ENCODE measurements around the gene ATG7. TPM values are rescaled to one million over a fixed set of nuclear protein-coding genes. Genes with fewer than 3 reads are reported as not detected.

ATG7 gene
- polyA plus RNA-seq, 4 donors: 7.8 to 16.3 (median 11.6) TPM

GRCh38 chr3:11363715-11364114 is 91.5 kb downstream of the ATG7 start:
- no peak for FAIRE-seq

GRCh38 chr3:11364181-11364580 is 92.0 kb downstream of the ATG7 start:
- FAIRE-seq (no peak), DNase-seq (no peak)
- Histone ChIP-seq H3K27ac (ENCODE audit: low read depth in 1 of 3, low read length in 2 of 3) (no peak overlapping the region), H3K4me3 (ENCODE audit: low read depth in 1 of 3, low read length in 3 of 3) (no peak overlapping the region), H3K9me3 (ENCODE audit: control insufficient read depth in 2 of 2, insufficient read depth in 1 of 2, low read depth in 1 of 2, low read length in 1 of 2) (no peaks in the 10 kb centered on the region), H3K36me3 (ENCODE audit: control insufficient read depth in 3 of 3, insufficient read depth in 2 of 3, low read depth in 1 of 3, low read length in 3 of 3) (peaks cover 6 to 21% (median 15%) of the 10 kb centered on the region in 3 donors), H3K27me3 (ENCODE audit: control insufficient read depth in 3 of 3, insufficient read depth in 3 of 3, low read length in 3 of 3) (no peaks in the 10 kb centered on the region), H3K4me1 (ENCODE audit: control insufficient read depth in 3 of 3, insufficient read depth in 2 of 3, low read depth in 1 of 3, low read length in 2 of 3) (peaks cover 0 to 4% (median 3%) of the 10 kb centered on the region in 3 donors)
- 79 to 88% (median 85%) methylated on average over 2 of the region's 2 CpGs for WGBS, 3 donors

More at GRCh38 chr3:11363715-11364114, 91.5 kb downstream of the ATG7 start:
- no peak overlapping the region for H3K4me3 ChIP-seq (ENCODE audit: low read depth in 1 of 3, low read length in 3 of 3)
- no peak for DNase-seq
- H3K27ac ChIP-seq (ENCODE audit: low read depth in 1 of 3, low read length in 2 of 3): no peak overlapping the region
- no peaks in the 10 kb centered on the region for H3K27me3 ChIP-seq (ENCODE audit: control insufficient read depth in 3 of 3, insufficient read depth in 3 of 3, low read length in 3 of 3)
- H3K4me1 ChIP-seq (ENCODE audit: control insufficient read depth in 3 of 3, insufficient read depth in 2 of 3, low read depth in 1 of 3, low read length in 2 of 3): peaks cover 0 to 4% (median 3%) of the 10 kb centered on the region in 3 donors
- peaks cover 6 to 21% (median 15%) of the 10 kb centered on the region in 3 donors for H3K36me3 ChIP-seq (ENCODE audit: control insufficient read depth in 3 of 3, insufficient read depth in 2 of 3, low read depth in 1 of 3, low read length in 3 of 3)
- no peaks in the 10 kb centered on the region for H3K9me3 ChIP-seq (ENCODE audit: control insufficient read depth in 2 of 2, insufficient read depth in 1 of 2, low read depth in 1 of 2, low read length in 1 of 2)
- WGBS, 3 donors: 64 to 82% (median 72%) methylated on average over 2 of the region's 2 CpGs

- no peak for FAIRE-seq
Measured at GRCh38 chr3:11367143-11367693, 95.0 kb downstream of the ATG7 start.

GRCh38 chr3:11370191-11370590 is 98.0 kb downstream of the ATG7 start:
- no peak for FAIRE-seq
- no peak for DNase-seq
- no peak overlapping the region for H3K4me3 ChIP-seq (ENCODE audit: low read depth in 1 of 3, low read length in 3 of 3)
- no peaks in the 10 kb centered on the region for H3K27me3 ChIP-seq (ENCODE audit: control insufficient read depth in 3 of 3, insufficient read depth in 3 of 3, low read length in 3 of 3)
- H3K4me1 ChIP-seq (ENCODE audit: control insufficient read depth in 3 of 3, insufficient read depth in 2 of 3, low read depth in 1 of 3, low read length in 2 of 3): peaks cover 0 to 4% (median 3%) of the 10 kb centered on the region in 3 donors
- 70 to 96% (median 82%) methylated on average over 3 of the region's 3 CpGs for WGBS, 3 donors
- no peaks in the 10 kb centered on the region for H3K9me3 ChIP-seq (ENCODE audit: control insufficient read depth in 2 of 2, insufficient read depth in 1 of 2, low read depth in 1 of 2, low read length in 1 of 2)
- H3K36me3 ChIP-seq (ENCODE audit: control insufficient read depth in 3 of 3, insufficient read depth in 2 of 3, low read depth in 1 of 3, low read length in 3 of 3): peaks cover 0 to 9% (median 3%) of the 10 kb centered on the region in 3 donors
- no peak overlapping the region for H3K27ac ChIP-seq (ENCODE audit: low read depth in 1 of 3, low read length in 2 of 3)

More at GRCh38 chr3:11367143-11367693, 95.0 kb downstream of the ATG7 start:
- no peaks in the 10 kb centered on the region for H3K27me3 ChIP-seq (ENCODE audit: control insufficient read depth in 3 of 3, insufficient read depth in 3 of 3, low read length in 3 of 3)
- H3K4me1 ChIP-seq (ENCODE audit: control insufficient read depth in 3 of 3, insufficient read depth in 2 of 3, low read depth in 1 of 3, low read length in 2 of 3): peaks cover 0 to 4% (median 3%) of the 10 kb centered on the region in 3 donors
- DNase-seq: peak; percentile 5 to 36
- H3K27ac ChIP-seq (ENCODE audit: low read depth in 1 of 3, low read length in 2 of 3): peak overlapping the region in 2 of 3 donors; percentile 54 to 86
- H3K36me3 ChIP-seq (ENCODE audit: control insufficient read depth in 3 of 3, insufficient read depth in 2 of 3, low read depth in 1 of 3, low read length in 3 of 3): peaks cover 3 to 16% (median 15%) of the 10 kb centered on the region in 3 donors
- no peak overlapping the region for H3K4me3 ChIP-seq (ENCODE audit: low read depth in 1 of 3, low read length in 3 of 3)
- WGBS, 3 donors: 28 to 52% (median 41%) methylated on average over 2 of the region's 2 CpGs
- no peaks in the 10 kb centered on the region for H3K9me3 ChIP-seq (ENCODE audit: control insufficient read depth in 2 of 2, insufficient read depth in 1 of 2, low read depth in 1 of 2, low read length in 1 of 2)

GRCh38 chr3:11370966-11371365 is 98.8 kb downstream of the ATG7 start:
- peaks cover 0 to 7% (median 0%) of the 10 kb centered on the region in 3 donors for H3K36me3 ChIP-seq (ENCODE audit: control insufficient read depth in 3 of 3, insufficient read depth in 2 of 3, low read depth in 1 of 3, low read length in 3 of 3)
- 88 to 98% (median 93%) methylated on average over 4 of the region's 4 CpGs for WGBS, 3 donors
- FAIRE-seq (no peak), DNase-seq (no peak)
- H3K9me3 ChIP-seq (ENCODE audit: control insufficient read depth in 2 of 2, insufficient read depth in 1 of 2, low read depth in 1 of 2, low read length in 1 of 2): no peaks in the 10 kb centered on the region
- H3K4me3 ChIP-seq (ENCODE audit: low read depth in 1 of 3, low read length in 3 of 3): no peak overlapping the region
- peaks cover 0 to 4% (median 3%) of the 10 kb centered on the region in 3 donors for H3K4me1 ChIP-seq (ENCODE audit: control insufficient read depth in 3 of 3, insufficient read depth in 2 of 3, low read depth in 1 of 3, low read length in 2 of 3)
- no peaks in the 10 kb centered on the region for H3K27me3 ChIP-seq (ENCODE audit: control insufficient read depth in 3 of 3, insufficient read depth in 3 of 3, low read length in 3 of 3)
- H3K27ac ChIP-seq (ENCODE audit: low read depth in 1 of 3, low read length in 2 of 3): no peak overlapping the region

GRCh38 chr3:11371747-11372146 is 99.5 kb downstream of the ATG7 start:
- DNase-seq: no peak
- Histone ChIP-seq H3K4me3 (ENCODE audit: low read depth in 1 of 3, low read length in 3 of 3) (no peak overlapping the region), H3K36me3 (ENCODE audit: control insufficient read depth in 3 of 3, insufficient read depth in 2 of 3, low read depth in 1 of 3, low read length in 3 of 3) (peaks cover 0 to 7% (median 0%) of the 10 kb centered on the region in 3 donors), H3K27ac (ENCODE audit: low read depth in 1 of 3, low read length in 2 of 3) (no peak overlapping the region), H3K4me1 (ENCODE audit: control insufficient read depth in 3 of 3, insufficient read depth in 2 of 3, low read depth in 1 of 3, low read length in 2 of 3) (peaks cover 0 to 4% (median 3%) of the 10 kb centered on the region in 3 donors), H3K27me3 (ENCODE audit: control insufficient read depth in 3 of 3, insufficient read depth in 3 of 3, low read length in 3 of 3) (no peaks in the 10 kb centered on the region), H3K9me3 (ENCODE audit: control insufficient read depth in 2 of 2, insufficient read depth in 1 of 2, low read depth in 1 of 2, low read length in 1 of 2) (no peaks in the 10 kb centered on the region)
- FAIRE-seq: no peak
- 85 to 92% (median 90%) methylated on average over 10 of the region's 10 CpGs for WGBS, 3 donors

GRCh38 chr3:11373235-11373634 is 101.0 kb downstream of the ATG7 start:
- Histone ChIP-seq H3K36me3 (ENCODE audit: control insufficient read depth in 3 of 3, insufficient read depth in 2 of 3, low read depth in 1 of 3, low read length in 3 of 3) (peaks cover 0 to 7% (median 0%) of the 10 kb centered on the region in 3 donors), H3K4me1 (ENCODE audit: control insufficient read depth in 3 of 3, insufficient read depth in 2 of 3, low read depth in 1 of 3, low read length in 2 of 3) (no peaks in the 10 kb centered on the region), H3K9me3 (ENCODE audit: control insufficient read depth in 2 of 2, insufficient read depth in 1 of 2, low read depth in 1 of 2, low read length in 1 of 2) (no peaks in the 10 kb centered on the region), H3K4me3 (ENCODE audit: low read depth in 1 of 3, low read length in 3 of 3) (no peak overlapping the region), H3K27ac (ENCODE audit: low read depth in 1 of 3, low read length in 2 of 3) (no peak overlapping the region), H3K27me3 (ENCODE audit: control insufficient read depth in 3 of 3, insufficient read depth in 3 of 3, low read length in 3 of 3) (no peaks in the 10 kb centered on the region)
- no peak for DNase-seq
- 77 to 95% (median 77%) methylated on average over 4 of the region's 4 CpGs for WGBS, 3 donors
- no peak for FAIRE-seq

- DNase-seq (no peak), FAIRE-seq (no peak)
- peaks cover 0 to 7% (median 0%) of the 10 kb centered on the region in 3 donors for H3K36me3 ChIP-seq (ENCODE audit: control insufficient read depth in 3 of 3, insufficient read depth in 2 of 3, low read depth in 1 of 3, low read length in 3 of 3)
- no peaks in the 10 kb centered on the region for H3K27me3 ChIP-seq (ENCODE audit: control insufficient read depth in 3 of 3, insufficient read depth in 3 of 3, low read length in 3 of 3)
- no peak overlapping the region for H3K27ac ChIP-seq (ENCODE audit: low read depth in 1 of 3, low read length in 2 of 3)
- 88 to 94% (median 94%) methylated on average over 2 of the region's 2 CpGs for WGBS, 3 donors
- H3K4me1 ChIP-seq (ENCODE audit: control insufficient read depth in 3 of 3, insufficient read depth in 2 of 3, low read depth in 1 of 3, low read length in 2 of 3): no peaks in the 10 kb centered on the region
- H3K9me3 ChIP-seq (ENCODE audit: control insufficient read depth in 2 of 2, insufficient read depth in 1 of 2, low read depth in 1 of 2, low read length in 1 of 2): no peaks in the 10 kb centered on the region
- H3K4me3 ChIP-seq (ENCODE audit: low read depth in 1 of 3, low read length in 3 of 3): no peak overlapping the region
Measured at GRCh38 chr3:11373654-11374053, 101.5 kb downstream of the ATG7 start.
